HUES64 (cell line): Measurements from ENCODE around the gene C9.

Experiments used
- H3K27ac ChIP-seq: 2 replicates; pipeline ENCODE4 v1.7.0; 2013; ENCODE audit warnings: low read depth, low read length, inconsistent platforms
- H3K27me3 ChIP-seq: 2 replicates; pipeline ENCODE4 v1.6.1; 2013; ENCODE audit warnings: mild to moderate bottlenecking, low read length; ENCODE audit not compliant: insufficient read depth
- H3K36me3 ChIP-seq: 2 replicates; pipeline ENCODE4 v1.6.1; 2013; ENCODE audit warnings: mild to moderate bottlenecking, low read length; ENCODE audit not compliant: insufficient read depth
- H3K4me1 ChIP-seq: 2 replicates; pipeline ENCODE4 v1.6.1; 2013; ENCODE audit warnings: mild to moderate bottlenecking, low read length, moderate library complexity; ENCODE audit not compliant: insufficient read depth
- H3K4me3 ChIP-seq: 2 replicates; pipeline ENCODE4 v1.5.1; 2013; ENCODE audit warnings: mild to moderate bottlenecking, low read length, moderate library complexity
- H3K9ac ChIP-seq: 2 replicates; pipeline ENCODE4 v1.6.1; 2013; ENCODE audit warnings: mild to moderate bottlenecking, low read depth, low read length
- H3K9me3 ChIP-seq: 2 replicates; pipeline ENCODE4 v1.6.1; 2013; ENCODE audit warnings: low read depth, low read length; ENCODE audit not compliant: insufficient read depth
- WGBS: fragments of 150-250, 120-280 bp; methylation state at CpG from one replicate; pipeline ENCODE4 v1.1.7; 2013; ENCODE audit warnings: missing lambda C conversion rate; 5-methylcytosine and 5-hydroxymethylcytosine counted together

C9 gene

DNA sequence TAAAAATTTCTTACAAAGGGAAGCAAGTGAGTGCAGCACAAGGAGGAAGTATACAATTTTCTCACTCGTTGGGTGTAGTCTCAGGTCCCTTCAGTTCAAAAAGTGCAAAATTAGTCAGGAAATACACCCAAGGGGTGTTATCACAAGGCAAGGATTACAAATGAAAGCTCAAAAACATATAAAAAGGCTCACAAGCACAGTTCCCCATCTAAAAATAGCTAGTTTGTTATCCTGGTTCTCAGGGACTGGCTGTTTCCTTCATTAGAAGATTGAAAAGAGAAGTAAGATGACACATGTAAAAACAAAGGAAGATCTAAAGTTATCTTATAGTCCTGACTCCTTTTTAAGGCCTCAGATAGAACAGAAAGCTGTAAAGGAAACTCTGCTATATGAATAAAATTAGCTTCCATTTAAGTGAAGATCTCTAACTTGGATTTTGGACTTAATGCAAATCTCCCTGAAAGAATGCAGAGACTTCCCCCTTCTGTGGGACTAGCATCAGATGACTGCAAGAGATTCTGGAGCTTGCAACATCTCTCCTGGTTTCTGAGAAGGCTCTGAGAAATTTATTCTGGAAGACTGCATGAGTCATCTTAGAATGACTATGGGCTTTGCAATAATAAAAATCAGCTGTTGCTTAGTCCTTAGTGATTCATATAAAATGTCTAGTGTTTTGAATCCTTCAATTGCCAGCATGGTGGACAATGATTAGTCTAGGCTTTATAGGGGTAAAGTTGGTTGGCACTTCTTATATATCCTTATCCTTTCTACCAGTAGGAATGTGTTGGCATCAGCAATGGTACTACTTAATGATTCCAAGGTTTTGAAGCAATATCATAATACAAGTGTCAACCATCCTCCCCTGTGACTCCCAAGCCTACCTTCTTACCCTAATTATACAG is 35.1 kb upstream of the C9 start:
- Histone ChIP-seq H3K4me1 (peaks cover 16% of the 10 kb centered on the region), H3K9me3 (no peaks in the 10 kb centered on the region), H3K9ac (no peak overlapping the region), H3K27me3 (no peaks in the 10 kb centered on the region), H3K4me3 (no peak overlapping the region), H3K27ac (no peak overlapping the region), H3K36me3 (no peaks in the 10 kb centered on the region)
- 91% methylated on average over 1 of the region's 1 CpG for WGBS

DNA sequence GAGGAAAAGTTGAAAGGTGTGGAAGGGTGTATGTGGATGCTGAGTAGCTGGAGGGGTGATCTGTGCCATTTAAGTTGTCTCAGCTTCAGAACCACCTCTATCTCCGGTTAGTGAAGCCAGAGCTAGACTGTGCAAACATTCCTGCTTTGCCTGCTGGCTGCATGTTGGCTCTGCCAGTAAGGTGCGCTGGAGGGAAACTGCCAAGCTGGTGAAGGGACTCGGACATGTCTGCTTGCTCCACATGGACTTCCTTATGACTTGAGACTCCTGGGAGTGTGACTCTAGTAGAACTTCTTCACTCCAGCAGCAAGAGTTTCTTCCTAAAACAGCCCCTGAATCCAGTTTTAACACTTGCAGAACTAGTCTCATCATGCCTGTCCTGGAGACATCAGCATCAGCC is 32.5 kb upstream of the C9 start:
- no peaks in the 10 kb centered on the region for H3K27me3 ChIP-seq
- peaks cover 16% of the 10 kb centered on the region for H3K4me1 ChIP-seq
- no peak overlapping the region for H3K9ac ChIP-seq
- no peaks in the 10 kb centered on the region for H3K9me3 ChIP-seq
- no peak overlapping the region for H3K4me3 ChIP-seq
- H3K36me3 ChIP-seq: peaks cover 4% of the 10 kb centered on the region; the same call in 1 of the 2 replicates
- 90% methylated on average over 3 of the region's 3 CpGs for WGBS
- H3K27ac ChIP-seq: no peak overlapping the region

DNA sequence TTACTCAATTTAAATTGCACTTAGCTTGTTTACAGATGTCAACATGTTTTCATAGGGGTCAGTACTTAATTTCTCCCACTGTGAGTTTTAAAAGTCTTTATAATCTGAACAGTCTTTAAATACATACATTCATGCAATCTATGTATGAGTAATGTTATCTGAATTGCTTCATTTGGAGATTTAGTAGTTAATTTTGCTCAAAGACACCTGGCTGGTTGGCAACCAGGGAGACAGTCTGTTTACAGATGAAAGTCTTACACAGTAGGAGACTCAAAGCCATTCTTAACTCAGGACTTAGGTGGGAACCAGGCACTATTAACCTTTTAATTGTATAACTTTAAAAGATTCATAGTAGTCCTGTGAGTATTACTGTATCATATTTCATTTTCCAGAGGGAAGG is 31.2 kb upstream of the C9 start:
- H3K9me3 ChIP-seq: no peaks in the 10 kb centered on the region
- no peak overlapping the region for H3K4me3 ChIP-seq
- H3K27ac ChIP-seq: no peak overlapping the region
- peaks cover 4% of the 10 kb centered on the region; the same call in 1 of the 2 replicates for H3K36me3 ChIP-seq
- no peaks in the 10 kb centered on the region for H3K27me3 ChIP-seq
- peaks cover 9% of the 10 kb centered on the region for H3K4me1 ChIP-seq
- no peak overlapping the region for H3K9ac ChIP-seq

DNA sequence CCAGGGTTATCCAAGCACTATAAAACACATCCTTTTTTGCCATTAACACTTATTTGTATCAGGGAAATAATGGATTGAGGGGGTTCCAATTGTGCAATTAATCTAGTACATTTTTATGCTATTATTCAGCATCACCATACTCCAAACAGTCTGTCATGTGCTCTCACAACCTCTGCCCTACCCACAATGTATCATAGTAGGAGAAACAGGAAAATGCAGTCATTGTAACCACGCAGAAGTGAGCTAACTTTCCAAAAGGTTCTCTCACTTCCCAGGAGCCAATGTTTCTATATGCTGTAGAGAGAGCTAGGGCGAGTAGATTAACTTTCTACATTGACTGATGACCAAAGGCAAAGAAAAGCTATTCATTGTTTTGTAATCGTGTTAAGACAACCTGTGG is 30.7 kb upstream of the C9 start:
- 90% methylated on average over 2 of the region's 3 CpGs for WGBS
- H3K27me3 ChIP-seq: no peaks in the 10 kb centered on the region
- no peaks in the 10 kb centered on the region for H3K9me3 ChIP-seq
- no peak overlapping the region for H3K27ac ChIP-seq
- peaks cover 4% of the 10 kb centered on the region; the same call in 1 of the 2 replicates for H3K36me3 ChIP-seq
- H3K9ac ChIP-seq: no peak overlapping the region
- peaks cover 9% of the 10 kb centered on the region for H3K4me1 ChIP-seq
- H3K4me3 ChIP-seq: no peak overlapping the region

DNA sequence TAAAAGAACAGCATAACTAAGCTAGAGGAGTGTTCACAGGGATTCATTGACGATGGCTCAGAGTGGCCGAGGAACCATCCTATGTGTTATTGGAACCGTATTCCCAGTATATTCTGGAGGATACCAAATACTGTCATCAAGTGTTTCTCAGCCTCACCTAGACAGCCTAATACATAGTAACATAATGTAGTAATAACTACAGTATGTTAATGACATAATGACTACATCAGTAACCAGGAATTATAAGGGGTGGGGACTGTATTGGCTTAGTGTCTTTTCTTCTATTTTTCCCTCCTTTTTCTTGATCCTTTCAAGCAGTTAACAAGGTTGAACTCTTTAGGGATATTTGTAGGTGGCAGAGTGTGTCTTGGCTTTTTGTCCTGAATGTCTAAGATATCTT is 26.6 kb upstream of the C9 start:
- Histone ChIP-seq H3K27ac (no peak overlapping the region), H3K4me1 (peaks cover 4% of the 10 kb centered on the region; the same call in 1 of the 2 replicates), H3K9me3 (no peaks in the 10 kb centered on the region), H3K27me3 (no peaks in the 10 kb centered on the region), H3K9ac (no peak overlapping the region), H3K36me3 (peaks cover 10% of the 10 kb centered on the region; the same call in 1 of the 2 replicates), H3K4me3 (no peak overlapping the region)
- WGBS: 96% methylated on average over 3 of the region's 3 CpGs

DNA sequence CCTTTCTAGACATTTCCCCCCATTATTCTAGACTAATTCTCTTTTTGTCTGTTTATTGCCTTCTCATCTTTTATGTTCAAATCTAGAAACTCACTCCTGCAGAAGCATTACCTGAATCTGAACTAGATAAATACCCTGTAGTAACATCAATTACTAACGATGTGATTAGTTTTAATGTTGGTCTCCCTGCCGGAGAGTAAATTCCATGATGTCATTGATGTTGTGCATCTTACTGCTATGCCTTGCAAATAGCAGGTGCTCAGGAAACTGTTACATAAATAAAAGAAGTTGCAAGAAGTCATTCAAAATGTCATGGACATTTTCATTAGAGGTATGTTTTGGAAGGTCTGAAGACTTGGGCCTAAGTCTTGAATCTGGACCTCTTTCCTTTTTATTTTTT is 23.0 kb upstream of the C9 start:
- Histone ChIP-seq H3K27me3 (no peaks in the 10 kb centered on the region), H3K27ac (no peak overlapping the region), H3K4me3 (no peak overlapping the region), H3K36me3 (peaks cover 8% of the 10 kb centered on the region; the same call in 1 of the 2 replicates), H3K4me1 (no peaks in the 10 kb centered on the region), H3K9ac (no peak overlapping the region), H3K9me3 (no peaks in the 10 kb centered on the region)
- WGBS: 81% methylated on average over 2 of the region's 2 CpGs

DNA sequence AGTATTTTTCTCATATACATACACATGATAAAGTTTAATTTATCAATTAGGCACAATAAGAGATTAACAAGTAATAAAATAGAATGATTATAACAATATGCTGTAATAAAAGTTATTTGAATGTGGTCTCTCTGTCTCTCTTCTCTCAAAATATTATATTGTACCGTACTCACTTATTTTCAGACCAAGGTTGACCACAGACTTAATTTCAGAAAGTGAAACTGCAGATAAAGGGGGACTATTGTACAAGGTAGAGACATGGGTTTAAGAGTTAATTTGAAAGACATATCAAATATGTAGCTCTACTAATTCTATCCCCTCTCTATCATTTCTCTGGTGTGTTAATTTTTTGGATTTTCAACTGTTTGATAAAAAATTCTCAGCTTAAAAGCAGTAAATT is 20.0 kb upstream of the C9 start:
- Histone ChIP-seq H3K9me3 (no peaks in the 10 kb centered on the region), H3K4me1 (no peaks in the 10 kb centered on the region), H3K27me3 (no peaks in the 10 kb centered on the region), H3K4me3 (no peak overlapping the region), H3K27ac (no peak overlapping the region), H3K9ac (no peak overlapping the region), H3K36me3 (peaks cover 5% of the 10 kb centered on the region; the same call in 1 of the 2 replicates)
- WGBS: no CpG with 5 or more reads among the region's 1 CpG

DNA sequence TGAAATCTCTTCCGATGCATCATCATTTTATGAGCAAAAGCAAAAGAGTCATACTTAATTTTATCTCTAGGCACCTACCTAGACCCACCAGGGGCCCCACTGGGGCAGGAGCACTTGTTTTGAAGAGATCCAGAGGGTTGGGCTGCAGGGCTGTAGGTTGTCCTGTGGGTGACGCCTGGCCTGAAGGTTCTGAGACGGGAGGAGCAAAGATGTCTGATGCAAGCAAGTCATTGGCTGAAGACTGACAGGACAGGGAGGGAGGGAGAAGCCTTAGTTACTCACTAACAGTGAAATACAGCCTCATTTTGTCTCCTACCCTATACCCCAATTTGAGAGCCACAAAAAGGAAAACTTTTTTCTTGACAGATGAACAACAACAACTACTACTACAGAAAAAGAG is 17.1 kb upstream of the C9 start:
- 94% methylated on average over 3 of the region's 3 CpGs for WGBS
- Histone ChIP-seq H3K9ac (no peak overlapping the region), H3K4me3 (no peak overlapping the region)

DNA sequence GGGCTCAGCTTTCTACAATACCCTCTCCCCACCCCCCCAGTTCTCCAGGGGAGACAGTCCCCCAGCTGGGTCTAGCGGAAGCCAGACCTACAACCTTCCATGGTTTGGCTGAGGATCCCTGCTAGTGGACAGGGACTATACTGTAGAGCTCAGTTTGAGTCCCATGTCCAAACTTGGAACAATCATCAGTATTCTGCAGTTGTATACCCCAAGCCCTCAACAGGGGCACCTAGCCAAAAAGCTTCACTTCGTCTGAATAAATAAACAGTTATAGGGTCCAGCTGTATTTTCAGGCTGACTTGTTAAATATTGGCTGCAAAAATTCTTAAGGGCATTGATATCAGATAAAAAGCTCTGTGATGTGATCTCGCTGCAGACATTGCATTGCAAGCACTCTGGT is 15.4 kb upstream of the C9 start:
- WGBS: 92% methylated on average over 3 of the region's 3 CpGs
- no peaks in the 10 kb centered on the region for H3K9me3 ChIP-seq
- no peak overlapping the region for H3K9ac ChIP-seq

More for the DNA sequence above, 17.1 kb upstream of the C9 start:
- H3K9me3 ChIP-seq: no peaks in the 10 kb centered on the region
- no peak overlapping the region for H3K27ac ChIP-seq
- H3K36me3 ChIP-seq: no peaks in the 10 kb centered on the region
- no peaks in the 10 kb centered on the region for H3K27me3 ChIP-seq
- no peaks in the 10 kb centered on the region for H3K4me1 ChIP-seq

DNA sequence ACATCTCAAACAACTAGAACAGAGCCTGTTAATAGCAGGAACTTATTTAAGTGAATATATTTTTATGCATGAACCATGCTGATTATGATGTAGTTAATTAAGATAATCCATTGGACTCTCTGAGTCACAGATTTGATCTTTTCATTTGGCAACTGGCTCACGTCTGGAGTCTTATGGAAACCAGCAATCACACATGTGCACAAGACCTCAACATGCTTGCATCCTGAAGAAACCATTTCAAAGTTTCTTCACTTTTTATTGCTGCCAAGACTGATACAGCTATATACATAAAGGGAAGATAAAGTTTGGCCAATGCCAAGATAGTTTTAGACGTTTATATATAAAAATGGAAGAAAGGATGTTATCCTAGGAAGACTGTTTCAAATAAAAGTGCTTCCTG is 13.3 kb upstream of the C9 start:
- Histone ChIP-seq H3K27ac (no peak overlapping the region), H3K4me1 (no peaks in the 10 kb centered on the region), H3K36me3 (no peaks in the 10 kb centered on the region), H3K4me3 (no peak overlapping the region), H3K9ac (no peak overlapping the region), H3K9me3 (no peaks in the 10 kb centered on the region), H3K27me3 (no peaks in the 10 kb centered on the region)
- 94% methylated on average over 2 of the region's 2 CpGs for WGBS

More for the DNA sequence above, 15.4 kb upstream of the C9 start:
- no peaks in the 10 kb centered on the region for H3K36me3 ChIP-seq
- no peak overlapping the region for H3K4me3 ChIP-seq
- H3K27me3 ChIP-seq: no peaks in the 10 kb centered on the region
- H3K4me1 ChIP-seq: no peaks in the 10 kb centered on the region
- no peak overlapping the region for H3K27ac ChIP-seq

DNA sequence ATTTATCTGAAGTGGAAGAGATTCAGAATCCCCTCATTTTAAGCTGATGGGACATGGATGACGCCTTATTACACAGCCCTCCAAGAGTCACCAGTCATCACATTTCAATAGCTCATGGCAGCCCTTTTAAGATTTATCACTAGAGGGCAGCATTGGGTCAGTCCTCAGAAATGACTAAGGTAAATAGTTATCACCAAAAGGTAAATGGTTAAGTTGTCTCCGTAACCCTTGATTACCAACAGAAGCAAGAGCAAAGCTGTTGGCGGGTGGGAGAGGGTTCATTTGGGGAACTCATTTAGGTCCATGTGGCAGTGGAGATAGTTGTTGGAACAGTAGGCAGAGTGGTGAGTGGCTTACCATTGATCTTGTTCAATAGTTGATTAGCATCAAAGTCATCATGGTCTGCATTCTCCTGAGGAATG is 12.0 kb upstream of the C9 start:
- H3K9ac ChIP-seq: no peak overlapping the region
- no peaks in the 10 kb centered on the region for H3K27me3 ChIP-seq
- no peaks in the 10 kb centered on the region for H3K4me1 ChIP-seq
- no peak overlapping the region for H3K27ac ChIP-seq
- H3K4me3 ChIP-seq: no peak overlapping the region
- H3K9me3 ChIP-seq: no peaks in the 10 kb centered on the region
- H3K36me3 ChIP-seq: no peaks in the 10 kb centered on the region
- WGBS: 66% methylated on average over 3 of the region's 3 CpGs
